GM21423 (cell line): ENCODE data around the gene CCDC27.

Experiments used
- ATAC-seq: cut with Tn5 transposase; IDR thresholded peaks from one replicate; pipeline ENCODE4 v1.9.1; 2021; ENCODE audit warnings: mild to moderate bottlenecking, moderate library complexity; ENCODE audit not compliant: unreplicated experiment

Gene CCDC27

DNA sequence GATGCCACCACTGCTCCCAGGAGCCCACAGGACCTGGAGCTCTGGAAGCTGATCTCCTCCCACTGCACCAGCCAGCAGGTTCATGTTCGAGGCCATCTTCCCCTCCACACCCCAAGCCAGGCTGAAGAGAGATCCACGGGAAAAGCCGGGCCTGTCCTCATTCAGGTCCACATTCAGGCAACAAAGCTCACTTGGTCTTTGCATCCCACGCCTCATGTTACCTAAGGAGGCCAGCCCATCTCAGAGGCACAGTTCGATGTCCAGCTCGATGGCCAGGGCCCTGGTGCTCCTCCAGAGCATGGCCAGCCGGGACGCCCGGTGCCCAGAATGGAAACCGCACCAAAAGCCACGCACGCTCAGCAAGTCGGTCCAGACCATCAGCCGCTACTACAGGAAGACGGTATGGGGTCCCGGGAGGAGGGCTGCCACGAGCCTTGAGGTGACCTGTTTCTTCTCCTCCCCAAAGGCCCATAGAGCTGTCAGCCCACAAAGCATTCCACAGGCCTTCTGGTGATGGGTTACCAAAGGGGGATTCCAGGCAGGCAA, at the start of gene CCDC27:
CCDC27 (plus strand) TSS at position 51 of the 546 bp plus-strand sequence; CDS start at position 83, 32 bp downstream.
- ATAC-seq: no peak

GRCh38 chr1:3702528-3702927, 49.7 kb upstream of the CCDC27 start:
- ATAC-seq: no peak

- ATAC-seq: no peak
Observed at GRCh38 chr1:3702990-3703728, 49.1 kb upstream of the CCDC27 start.

DNA sequence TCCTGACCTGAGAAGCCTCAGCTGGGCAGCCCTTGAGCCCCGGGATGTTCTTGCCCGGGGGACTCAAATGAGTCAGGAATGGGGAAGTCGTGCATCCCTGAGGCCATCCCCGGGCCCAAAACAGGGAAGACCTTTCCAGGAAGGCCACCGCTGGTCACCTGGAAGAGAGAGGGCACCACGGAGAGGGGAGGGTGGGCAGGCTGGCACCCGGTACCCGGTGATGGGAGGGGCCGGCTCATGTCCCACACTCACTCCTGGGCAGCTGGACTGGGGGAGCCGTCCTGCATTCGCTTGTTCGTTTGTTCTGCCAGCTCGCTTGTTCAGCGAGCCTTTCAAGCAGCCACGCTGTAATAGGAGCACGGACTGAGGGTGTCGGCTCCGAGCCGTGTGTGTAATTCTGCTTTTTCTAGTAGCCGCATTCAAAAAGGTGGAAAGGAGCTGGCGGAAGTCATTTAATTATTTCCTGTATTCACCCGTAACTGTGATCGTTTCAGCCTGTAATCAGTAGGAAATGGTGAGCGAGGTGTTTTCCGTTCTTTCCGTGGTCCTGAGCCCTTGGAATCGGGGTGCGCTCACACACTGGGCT, 48.4 kb upstream of the CCDC27 start:
- ATAC-seq: no peak

DNA sequence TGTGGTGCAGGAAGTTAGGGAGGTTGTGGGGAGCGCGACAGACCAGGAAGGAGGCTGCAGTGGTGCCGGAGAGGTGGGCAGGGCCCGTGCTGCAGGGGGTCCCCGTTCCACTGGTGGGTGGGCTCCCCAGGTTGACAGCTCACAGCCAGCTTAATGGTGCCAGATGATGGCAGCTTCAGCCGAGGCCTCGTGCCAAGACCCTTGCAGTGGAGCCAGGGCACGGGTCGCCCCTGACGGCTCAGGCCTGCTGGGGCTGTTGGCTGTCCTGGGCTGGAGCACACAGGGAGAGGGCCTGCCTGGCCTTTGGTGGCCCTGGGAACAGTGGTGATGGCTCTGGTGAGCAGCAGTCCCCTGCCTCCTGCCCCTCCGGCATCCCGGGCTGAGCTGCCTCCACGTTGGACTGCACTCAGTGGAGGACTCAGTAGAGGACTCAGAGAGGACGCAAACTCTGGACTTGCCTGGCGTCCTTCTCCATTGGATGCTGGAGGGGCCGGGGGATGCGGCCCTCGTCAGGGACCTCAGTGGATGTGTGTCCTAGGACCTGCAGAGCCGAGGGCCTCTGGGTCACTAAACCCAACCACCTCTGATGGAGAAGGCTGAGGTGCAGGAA, 46.8 kb upstream of the CCDC27 start:
- no peak for ATAC-seq

DNA sequence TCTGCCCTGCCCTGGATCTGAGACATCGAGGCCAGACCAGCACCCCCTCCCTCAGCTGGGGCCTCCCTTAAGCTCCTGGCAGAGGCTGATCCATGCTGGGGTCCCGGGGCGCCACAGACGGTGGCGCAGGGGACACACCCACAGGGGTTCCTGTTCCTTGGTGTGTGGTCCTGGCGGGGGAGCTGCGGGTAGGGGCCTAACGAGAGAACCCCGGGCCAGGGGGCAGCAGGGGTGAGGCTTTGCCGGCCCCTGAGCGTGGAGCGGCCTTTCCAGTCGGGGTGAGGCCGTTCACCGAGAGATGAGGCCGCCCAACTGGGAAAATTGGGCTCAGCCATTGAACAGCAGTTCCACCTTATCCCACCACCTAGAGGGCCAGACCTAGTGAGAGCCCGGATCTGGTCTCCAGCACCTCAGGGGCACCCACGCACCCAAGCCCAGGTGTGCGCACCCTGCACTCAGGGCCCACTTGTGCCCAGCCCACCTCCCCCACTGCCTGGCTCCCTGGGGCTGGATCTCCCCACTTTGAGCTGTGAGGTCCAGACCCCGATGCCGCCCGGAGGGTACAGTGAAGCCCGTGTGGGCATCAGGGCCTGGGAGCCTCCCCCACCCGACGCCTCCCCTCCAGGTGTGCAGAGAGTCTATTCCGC, 45.5 kb upstream of the CCDC27 start:
- ATAC-seq: no peak

GRCh38 chr1:3707298-3707938, 44.8 kb upstream of the CCDC27 start:
- no peak for ATAC-seq

GRCh38 chr1:3707939-3708328, 44.3 kb upstream of the CCDC27 start:
- ATAC-seq: no peak

- no peak for ATAC-seq
Observed at GRCh38 chr1:3708791-3709190, 43.5 kb upstream of the CCDC27 start.

DNA sequence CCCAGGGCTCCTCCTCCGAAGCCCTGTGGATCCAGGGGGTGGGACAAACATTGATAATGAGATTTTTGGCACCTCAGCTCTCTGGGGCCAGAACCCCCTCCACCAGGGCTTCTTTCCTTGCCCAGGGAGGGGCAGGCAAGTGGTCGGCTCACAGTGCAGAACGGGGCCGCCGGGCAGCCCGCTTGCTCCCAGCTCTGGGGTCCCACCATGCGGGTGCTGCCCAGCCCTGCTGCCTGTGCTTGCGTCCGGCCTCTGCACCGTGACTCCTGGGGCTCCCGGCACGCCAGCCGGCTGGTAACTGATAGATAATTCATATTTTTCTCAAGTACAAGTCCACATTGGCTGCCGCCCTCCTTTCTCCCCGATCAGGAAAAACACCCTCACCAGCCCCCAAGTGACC, 42.0 kb upstream of the CCDC27 start:
- no peak for ATAC-seq

- ATAC-seq: no peak
Observed at GRCh38 chr1:3711381-3711779, 40.9 kb upstream of the CCDC27 start.

DNA sequence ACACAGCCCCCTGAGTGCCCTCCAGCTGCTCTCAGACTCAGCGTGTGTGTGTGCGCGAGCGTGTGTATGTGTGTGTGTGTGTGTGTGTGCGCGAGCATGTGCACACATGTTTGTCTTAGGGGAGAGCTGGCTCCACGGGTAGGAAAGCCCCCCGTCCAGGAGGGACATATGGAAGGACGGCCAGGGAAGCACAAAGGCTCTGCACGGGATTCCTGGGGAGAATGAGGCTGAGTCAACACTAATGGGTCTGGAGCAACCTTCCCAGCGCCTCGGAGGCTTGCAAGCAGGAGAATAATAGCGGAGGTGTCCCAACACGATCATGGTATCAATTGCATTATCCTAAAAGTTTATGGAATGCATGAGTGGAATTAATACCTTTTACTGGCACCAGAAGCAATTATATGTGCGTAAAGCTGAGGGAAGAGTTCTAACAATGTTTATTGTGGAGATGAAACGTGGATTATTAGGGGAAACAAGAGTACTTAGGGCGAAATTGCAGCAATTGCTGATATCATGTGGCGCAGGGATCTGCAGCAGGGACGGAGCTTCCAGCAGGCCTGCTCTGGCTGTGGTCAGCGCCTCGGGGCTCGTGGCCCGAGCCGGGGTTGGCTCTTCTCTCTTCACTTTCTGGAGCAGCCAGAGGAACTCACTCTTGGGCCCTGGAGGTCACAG, 40.3 kb upstream of the CCDC27 start:
- ATAC-seq: no peak

- ATAC-seq: no peak
Observed at GRCh38 chr1:3712573-3713535, 39.4 kb upstream of the CCDC27 start.

- no peak for ATAC-seq
Observed at GRCh38 chr1:3713840-3714239, 38.4 kb upstream of the CCDC27 start.

DNA sequence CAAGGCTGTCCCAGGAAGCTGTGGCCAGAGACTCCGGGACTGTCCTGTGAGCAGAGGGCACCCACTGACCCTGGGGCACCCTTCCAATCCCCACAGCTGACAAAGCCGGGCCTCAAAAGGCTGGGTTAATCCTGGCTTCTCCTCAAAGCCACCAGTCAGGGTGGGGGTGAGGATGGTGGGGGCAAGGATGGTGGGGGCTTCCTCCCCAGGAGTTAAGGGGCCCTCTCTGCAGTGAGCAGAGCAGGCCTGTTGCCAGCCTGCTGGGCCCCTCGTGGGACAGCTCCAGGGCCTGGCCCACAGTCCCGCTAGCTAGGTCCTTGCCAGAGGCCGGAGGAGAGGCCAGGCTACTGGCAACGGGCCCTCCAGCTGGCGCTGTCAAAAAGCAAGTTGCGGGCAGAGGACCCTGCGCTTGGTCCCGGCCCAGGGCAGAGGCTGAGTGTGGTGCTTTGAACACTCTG, 37.9 kb upstream of the CCDC27 start:
- ATAC-seq: no peak

DNA sequence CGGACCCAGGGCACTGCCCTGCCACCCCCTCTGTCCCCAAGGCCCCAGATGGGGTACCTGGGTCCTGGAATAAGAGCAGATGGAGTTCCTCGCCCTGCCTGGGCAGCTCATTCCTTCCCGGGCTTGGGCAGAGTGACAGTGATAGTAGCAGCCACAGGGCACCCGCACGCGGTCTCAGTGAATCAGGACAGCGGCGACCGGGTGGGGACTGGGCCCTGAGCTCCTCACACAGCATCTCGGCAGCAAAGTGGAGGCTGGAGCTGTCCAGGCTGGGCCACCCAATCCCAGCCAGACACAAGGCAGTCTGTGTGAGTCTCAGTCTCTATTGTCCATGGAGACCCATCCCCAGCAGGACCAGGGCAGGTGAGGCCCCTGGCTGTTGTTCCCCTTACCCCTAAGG, 37.4 kb upstream of the CCDC27 start:
- ATAC-seq: no peak

- ATAC-seq: no peak
Observed at GRCh38 chr1:3716351-3716750, 35.9 kb upstream of the CCDC27 start.

DNA sequence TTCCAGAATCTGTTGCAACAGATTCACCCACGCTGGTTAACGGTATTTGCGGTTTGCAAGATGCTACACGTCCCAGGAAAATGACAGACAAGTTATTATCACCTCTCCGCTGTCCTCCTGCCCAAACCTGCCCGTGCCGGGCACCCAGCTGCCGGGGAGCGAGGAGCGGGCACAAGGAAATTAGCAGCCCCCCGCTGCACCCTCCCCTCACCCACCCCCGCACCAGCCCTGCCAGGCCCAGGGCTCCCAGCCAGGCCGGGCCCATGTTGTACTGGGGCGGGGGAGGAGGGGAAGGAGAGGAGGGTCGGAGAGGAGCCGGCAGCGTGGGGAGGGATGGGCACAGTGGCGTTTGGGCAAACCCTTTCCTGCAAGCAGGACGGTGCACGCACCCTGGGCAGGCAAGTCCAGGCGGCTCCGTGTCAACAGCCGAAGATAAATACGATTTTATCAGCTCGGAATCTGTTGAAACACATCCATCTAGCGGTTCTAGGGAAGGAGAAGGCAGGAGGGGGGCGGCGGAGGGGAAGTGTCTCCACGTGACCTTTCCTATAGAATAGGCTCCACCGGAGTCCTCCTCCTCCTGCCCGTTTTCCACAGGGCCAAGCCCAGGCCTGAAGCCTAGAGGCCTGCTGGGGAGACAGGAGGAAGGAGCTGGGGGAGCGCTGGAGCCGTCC, 35.1 kb upstream of the CCDC27 start:
- ATAC-seq: no peak
